Lower leg skin (tissue), 4 donors: ENCODE data around the gene APOL5. TPM values are rescaled to one million over a fixed set of nuclear protein-coding genes. Genes with fewer than 3 reads are reported as not detected.
"Not testable (repeated sequence)": the region's sequence is repeated elsewhere in the genome, so short reads cannot be mapped to it uniquely, and the experiment has no call there.

ENCODE experiments used
- DNase-seq, 2 donors: peaks; one replicate each; pipeline ENCODE4 v3.0.0-alpha.2; 2019; ENCODE audit warnings: low spot score in 2 of 2
- H3K4me3 ChIP-seq: fragments of 200-600 bp; sonication (generic); 2 replicates; pipeline ENCODE4 v1.5.1; 2017; ENCODE audit warnings: mild to moderate bottlenecking, low read depth; ENCODE audit not compliant: poor library complexity, severe bottlenecking
- POLR2A ChIP-seq, 2 donors: fragments of 450-650 bp; IDR thresholded peaks; one replicate each; pipeline ENCODE4 v1.6.1; 2016 to 2017; ENCODE audit warnings: antibody characterized with exemption in 2 of 2, mild to moderate bottlenecking in 1 of 2, moderate library complexity in 1 of 2
- WGBS, 2 donors: methylation state at CpG; one replicate each; pipeline ENCODE4 v1.1.5; 2018; 5-methylcytosine and 5-hydroxymethylcytosine counted together
- intact Hi-C: fragments of 100-400 bp; cut with DNase I; formaldehyde crosslinking; loops from one replicate; pipeline ENCODE4 v1.15.0; 2023; ENCODE audit warnings: low total_unique reads
- total RNA-seq, 4 donors: library from RNA; depleted of rRNA; stranded (reverse); fragments of >200 nt; gene quantifications; one replicate each; pipeline ENCODE4 v1.1.0, GENCODE V29; 2016
- TF ChIP-seq, protein P1 (sequence below), 3 donors: fragments of 450-650 bp; IDR thresholded peaks; one replicate each; pipeline ENCODE4 v1.5.1; 2016; ENCODE audit warnings: antibody characterized with exemption in 3 of 3, mild to moderate bottlenecking in 3 of 3, moderate library complexity in 2 of 3

APOL5 gene, protein sequence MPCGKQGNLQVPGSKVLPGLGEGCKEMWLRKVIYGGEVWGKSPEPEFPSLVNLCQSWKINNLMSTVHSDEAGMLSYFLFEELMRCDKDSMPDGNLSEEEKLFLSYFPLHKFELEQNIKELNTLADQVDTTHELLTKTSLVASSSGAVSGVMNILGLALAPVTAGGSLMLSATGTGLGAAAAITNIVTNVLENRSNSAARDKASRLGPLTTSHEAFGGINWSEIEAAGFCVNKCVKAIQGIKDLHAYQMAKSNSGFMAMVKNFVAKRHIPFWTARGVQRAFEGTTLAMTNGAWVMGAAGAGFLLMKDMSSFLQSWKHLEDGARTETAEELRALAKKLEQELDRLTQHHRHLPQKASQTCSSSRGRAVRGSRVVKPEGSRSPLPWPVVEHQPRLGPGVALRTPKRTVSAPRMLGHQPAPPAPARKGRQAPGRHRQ
- not detected for total RNA-seq

DNA sequence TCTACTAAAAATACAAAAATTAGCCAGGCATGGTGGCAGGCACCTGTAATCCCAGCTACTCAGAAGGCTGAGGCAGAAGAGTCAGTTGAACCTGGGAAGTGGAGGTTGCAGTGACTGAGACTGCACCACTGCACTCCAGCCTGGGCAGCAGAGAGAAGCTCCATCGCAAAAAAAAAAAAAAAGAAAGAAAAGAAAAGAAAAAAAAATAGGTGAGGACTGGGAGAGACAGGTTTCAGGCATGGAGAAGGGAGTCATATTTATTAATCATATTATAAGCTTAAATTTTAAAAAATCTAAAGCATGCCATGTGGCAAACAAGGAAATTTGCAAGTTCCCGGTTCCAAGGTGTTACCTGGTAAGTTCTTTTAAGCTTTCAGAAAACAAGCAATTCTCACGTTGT is at the start of gene APOL5:
TSS of gene APOL5 (plus strand) at position 301 of the 400 bp plus-strand sequence. CDS start at position 301, 0 bp downstream.
- DNase-seq: no peak
- intact Hi-C loops: no loop called here
- 63 to 84% methylated on average over 3 of the region's 3 CpGs for WGBS, 2 donors
- TF ChIP-seq, protein P1, sequence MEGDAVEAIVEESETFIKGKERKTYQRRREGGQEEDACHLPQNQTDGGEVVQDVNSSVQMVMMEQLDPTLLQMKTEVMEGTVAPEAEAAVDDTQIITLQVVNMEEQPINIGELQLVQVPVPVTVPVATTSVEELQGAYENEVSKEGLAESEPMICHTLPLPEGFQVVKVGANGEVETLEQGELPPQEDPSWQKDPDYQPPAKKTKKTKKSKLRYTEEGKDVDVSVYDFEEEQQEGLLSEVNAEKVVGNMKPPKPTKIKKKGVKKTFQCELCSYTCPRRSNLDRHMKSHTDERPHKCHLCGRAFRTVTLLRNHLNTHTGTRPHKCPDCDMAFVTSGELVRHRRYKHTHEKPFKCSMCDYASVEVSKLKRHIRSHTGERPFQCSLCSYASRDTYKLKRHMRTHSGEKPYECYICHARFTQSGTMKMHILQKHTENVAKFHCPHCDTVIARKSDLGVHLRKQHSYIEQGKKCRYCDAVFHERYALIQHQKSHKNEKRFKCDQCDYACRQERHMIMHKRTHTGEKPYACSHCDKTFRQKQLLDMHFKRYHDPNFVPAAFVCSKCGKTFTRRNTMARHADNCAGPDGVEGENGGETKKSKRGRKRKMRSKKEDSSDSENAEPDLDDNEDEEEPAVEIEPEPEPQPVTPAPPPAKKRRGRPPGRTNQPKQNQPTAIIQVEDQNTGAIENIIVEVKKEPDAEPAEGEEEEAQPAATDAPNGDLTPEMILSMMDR (IDR thresholded peaks at IDR 0.05): no peak
- no peak for TF ChIP-seq POLR2A (IDR thresholded peaks at IDR 0.05)
- H3K4me3 ChIP-seq: no peak within 1 kb of the TSS

GRCh38 chr22:35674335-35674734 is 43.3 kb upstream of the APOL5 start:
- no peak for DNase-seq
- intact Hi-C loops: no loop called here
- TF ChIP-seq POLR2A (IDR thresholded peaks at IDR 0.05): no peak
- TF ChIP-seq, protein P1 (IDR thresholded peaks at IDR 0.05): no peak
- H3K4me3 ChIP-seq: no peak overlapping the region

GRCh38 chr22:35676065-35676464 is 41.6 kb upstream of the APOL5 start:
- H3K4me3 ChIP-seq, DNase-seq, intact Hi-C loops: not testable (repeated sequence)
- 40 to 97% methylated on average over 1 of the region's 1 CpG for WGBS, 2 donors

DNA sequence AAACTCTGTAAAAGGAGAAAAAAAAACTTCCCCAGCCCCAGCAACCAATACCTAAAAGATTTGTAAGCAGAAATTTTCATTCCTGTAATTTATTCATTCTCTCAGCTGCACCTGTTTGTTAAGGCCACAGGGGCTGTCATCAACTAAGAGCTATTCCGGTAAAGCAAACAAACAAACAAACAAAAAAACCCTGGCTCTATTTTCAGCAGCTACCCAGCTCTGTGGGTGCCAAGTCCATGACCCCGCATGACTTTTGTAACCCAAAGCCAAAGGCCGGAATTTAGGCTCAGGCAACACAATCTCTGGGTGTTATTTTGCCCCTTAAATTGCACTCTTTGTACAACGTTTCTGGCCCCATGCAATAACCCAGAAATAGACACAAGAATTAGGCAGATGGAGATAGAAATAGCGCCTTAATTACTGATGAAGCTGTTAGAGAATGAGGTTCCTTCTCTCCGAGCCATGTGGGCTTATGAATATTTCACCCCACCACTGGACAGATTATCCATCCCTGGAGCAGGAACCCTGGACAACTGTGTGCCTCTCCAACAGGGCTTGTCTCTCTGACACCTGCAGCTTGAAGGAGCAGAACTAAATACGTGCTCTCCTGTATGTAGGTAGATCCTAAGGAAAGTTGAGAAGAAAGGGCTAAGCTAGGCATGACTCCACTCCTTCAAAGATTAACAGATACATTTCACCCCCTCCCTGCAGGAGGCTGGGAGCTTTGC is 40.0 kb upstream of the APOL5 start:
- DNase-seq: no peak
- TF ChIP-seq POLR2A (IDR thresholded peaks at IDR 0.05): no peak
- TF ChIP-seq, protein P1 (IDR thresholded peaks at IDR 0.05): no peak
- intact Hi-C loops: no loop called here
- H3K4me3 ChIP-seq: no peak overlapping the region
- WGBS, 2 donors: 74 to 79% methylated on average over 7 of the region's 7 CpGs

DNA sequence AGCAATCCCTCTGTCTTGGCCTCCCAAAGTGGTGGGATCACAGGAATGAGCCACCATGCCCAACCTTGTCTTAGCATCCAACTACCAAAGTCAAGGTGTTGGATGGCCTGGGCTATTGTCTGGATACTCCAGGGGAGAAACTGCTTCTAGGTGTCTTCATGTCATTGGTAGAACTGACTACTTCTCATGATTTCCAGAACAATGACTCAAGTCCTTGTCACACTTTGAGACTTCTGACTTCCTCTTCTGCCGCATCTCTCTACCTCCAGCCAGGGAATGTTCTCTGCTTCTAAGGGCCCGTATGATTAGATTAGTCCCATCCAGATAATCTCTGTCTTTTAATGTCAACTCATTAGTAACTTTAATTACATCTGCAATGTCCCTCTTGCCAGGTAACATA is 38.8 kb upstream of the APOL5 start:
- no peak overlapping the region for H3K4me3 ChIP-seq
- DNase-seq: no peak
- TF ChIP-seq, protein P1 (IDR thresholded peaks at IDR 0.05): no peak
- no peak for TF ChIP-seq POLR2A (IDR thresholded peaks at IDR 0.05)
- intact Hi-C loops: no loop called here
- 90 to 92% methylated on average over 2 of the region's 2 CpGs for WGBS, 2 donors

- intact Hi-C loops, H3K4me3 ChIP-seq: not testable (repeated sequence)
- 41 to 49% methylated on average over 4 of the region's 4 CpGs for WGBS, 2 donors
These were observed 38.2 kb upstream of the APOL5 start for GRCh38 chr22:35679492-35679891.

More at GRCh38 chr22:35679492-35679891, 38.2 kb upstream of the APOL5 start:
- not testable (repeated sequence) for DNase-seq
